Astrocyte (in vitro differentiated cells and primary cell): ENCODE data around the gene NUP210. TPM values are rescaled to one million over a fixed set of nuclear protein-coding genes. Genes with fewer than 3 reads are reported as not detected.

ENCODE experiments used
- DNase-seq: peaks from one replicate; pipeline ENCODE4 v3.0.0-alpha.2; 2010; ENCODE audit warnings: low read depth
- FAIRE-seq: peaks from 2 replicates; lab custom pipeline; 2011; peaks lifted over from hg19 to GRCh38; lab: Jason Lieb, UNC
- H2AFZ ChIP-seq: 2 replicates; pipeline ENCODE4 v1.6.0; 2012; ENCODE audit warnings: low read depth, low read length, inconsistent platforms
- H3K27ac ChIP-seq: 2 replicates; pipeline ENCODE4 v1.5.1; 2011; ENCODE audit warnings: low read depth, low read length, inconsistent platforms
- H3K27me3 ChIP-seq: 2 replicates; pipeline ENCODE4 v1.6.0; 2011; ENCODE audit warnings: low read length, inconsistent platforms; ENCODE audit not compliant: insufficient read depth
- H3K36me3 ChIP-seq: 2 replicates; pipeline ENCODE4 v1.5.1; 2011; ENCODE audit warnings: low read length, inconsistent platforms; ENCODE audit not compliant: insufficient read depth
- H3K4me1 ChIP-seq: 2 replicates; pipeline ENCODE4 v1.5.1; 2011; ENCODE audit warnings: low read length, inconsistent platforms; ENCODE audit not compliant: insufficient read depth
- H3K4me2 ChIP-seq: 2 replicates; pipeline ENCODE4 v1.6.0; 2012; ENCODE audit warnings: low read length, inconsistent platforms
- H3K4me3 ChIP-seq: 2 replicates; pipeline ENCODE4 v1.5.1; 2011; ENCODE audit warnings: low read depth, mild to moderate bottlenecking, low read length, inconsistent platforms; ENCODE audit not compliant: insufficient read depth
- H3K79me2 ChIP-seq: 2 replicates; pipeline ENCODE4 v1.6.0; 2012; ENCODE audit warnings: mild to moderate bottlenecking, low read length, inconsistent platforms; ENCODE audit not compliant: insufficient read depth
- H3K9ac ChIP-seq: 2 replicates; pipeline ENCODE4 v1.6.0; 2012; ENCODE audit warnings: mild to moderate bottlenecking, low read length, inconsistent platforms
- H3K9me3 ChIP-seq: 2 replicates; pipeline ENCODE4 v1.5.1; 2012; ENCODE audit warnings: low read depth, mild to moderate bottlenecking, low read length, inconsistent platforms; ENCODE audit not compliant: insufficient read depth
- H4K20me1 ChIP-seq: 2 replicates; pipeline ENCODE4 v1.6.0; 2012; ENCODE audit warnings: low read length, inconsistent platforms; ENCODE audit not compliant: insufficient read depth
- H3K27ac Mint-ChIP-seq: one replicate; pipeline ENCODE4 v1.8.0; 2021; ENCODE audit warnings: mild to moderate bottlenecking, mixed read lengths; ENCODE audit not compliant: unreplicated experiment
- H3K27me3 Mint-ChIP-seq: one replicate; pipeline ENCODE4 v1.8.0; 2021; ENCODE audit warnings: low read depth, mixed read lengths; ENCODE audit not compliant: unreplicated experiment
- H3K36me3 Mint-ChIP-seq: one replicate; pipeline ENCODE4 v1.8.0; 2021; ENCODE audit warnings: low read depth, mixed read lengths; ENCODE audit not compliant: unreplicated experiment
- H3K4me1 Mint-ChIP-seq: one replicate; pipeline ENCODE4 v1.8.0; 2021; ENCODE audit warnings: low read depth, mixed read lengths; ENCODE audit not compliant: unreplicated experiment
- H3K4me3 Mint-ChIP-seq: one replicate; pipeline ENCODE4 v1.8.0; 2021; ENCODE audit warnings: mild to moderate bottlenecking, moderate library complexity, mixed read lengths; ENCODE audit not compliant: unreplicated experiment
- H3K9me3 Mint-ChIP-seq: one replicate; pipeline ENCODE4 v1.8.0; 2021; ENCODE audit warnings: mild to moderate bottlenecking, mixed read lengths; ENCODE audit not compliant: unreplicated experiment
- EZH2 ChIP-seq: IDR thresholded peaks from 2 replicates; pipeline ENCODE4 v1.6.1; 2012; ENCODE audit warnings: mild to moderate bottlenecking, low read length, inconsistent platforms; ENCODE audit not compliant: insufficient read depth
- total RNA-seq: library from RNA; stranded (reverse); gene quantifications from 2 replicates; pipeline ENCODE4 v1.2.1, GENCODE V29; 2021
- TF ChIP-seq, protein P1 (sequence below): IDR thresholded peaks from 2 replicates; pipeline ENCODE4 v1.5.1; 2011; ENCODE audit warnings: low read depth, mild to moderate bottlenecking, inconsistent platforms, low read length, moderate library complexity; ENCODE audit not compliant: insufficient read depth

Gene NUP210
- total RNA-seq, 1 donor from 2014 or later: 1.2 TPM

- Histone ChIP-seq H3K27me3 (peaks cover 3% of the 10 kb centered on the region), H3K9ac (no peak overlapping the region), H3K4me2 (no peak overlapping the region), H2AFZ (no peak overlapping the region), H3K79me2 (no peaks in the 10 kb centered on the region), H3K4me3 (no peak overlapping the region), H3K9me3 (no peaks in the 10 kb centered on the region), H3K36me3 (no peaks in the 10 kb centered on the region), H3K4me1 (no peaks in the 10 kb centered on the region), H3K27ac (no peak overlapping the region), H4K20me1 (no peaks in the 10 kb centered on the region)
- no peak overlapping the region for H3K27ac Mint-ChIP-seq
- TF ChIP-seq, protein P1, sequence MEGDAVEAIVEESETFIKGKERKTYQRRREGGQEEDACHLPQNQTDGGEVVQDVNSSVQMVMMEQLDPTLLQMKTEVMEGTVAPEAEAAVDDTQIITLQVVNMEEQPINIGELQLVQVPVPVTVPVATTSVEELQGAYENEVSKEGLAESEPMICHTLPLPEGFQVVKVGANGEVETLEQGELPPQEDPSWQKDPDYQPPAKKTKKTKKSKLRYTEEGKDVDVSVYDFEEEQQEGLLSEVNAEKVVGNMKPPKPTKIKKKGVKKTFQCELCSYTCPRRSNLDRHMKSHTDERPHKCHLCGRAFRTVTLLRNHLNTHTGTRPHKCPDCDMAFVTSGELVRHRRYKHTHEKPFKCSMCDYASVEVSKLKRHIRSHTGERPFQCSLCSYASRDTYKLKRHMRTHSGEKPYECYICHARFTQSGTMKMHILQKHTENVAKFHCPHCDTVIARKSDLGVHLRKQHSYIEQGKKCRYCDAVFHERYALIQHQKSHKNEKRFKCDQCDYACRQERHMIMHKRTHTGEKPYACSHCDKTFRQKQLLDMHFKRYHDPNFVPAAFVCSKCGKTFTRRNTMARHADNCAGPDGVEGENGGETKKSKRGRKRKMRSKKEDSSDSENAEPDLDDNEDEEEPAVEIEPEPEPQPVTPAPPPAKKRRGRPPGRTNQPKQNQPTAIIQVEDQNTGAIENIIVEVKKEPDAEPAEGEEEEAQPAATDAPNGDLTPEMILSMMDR: no peak
- no peak for DNase-seq
- no peaks in the 10 kb centered on the region for H3K9me3 Mint-ChIP-seq
- H3K36me3 Mint-ChIP-seq: no peaks in the 10 kb centered on the region
- no peak overlapping the region for H3K4me3 Mint-ChIP-seq
- no peak for FAIRE-seq
- H3K4me1 Mint-ChIP-seq: peaks cover 5% of the 10 kb centered on the region
- H3K27me3 Mint-ChIP-seq: peaks cover 53% of the 10 kb centered on the region
These were observed 90.4 kb downstream of the NUP210 start for GRCh38 chr3:13329746-13330145.

DNA sequence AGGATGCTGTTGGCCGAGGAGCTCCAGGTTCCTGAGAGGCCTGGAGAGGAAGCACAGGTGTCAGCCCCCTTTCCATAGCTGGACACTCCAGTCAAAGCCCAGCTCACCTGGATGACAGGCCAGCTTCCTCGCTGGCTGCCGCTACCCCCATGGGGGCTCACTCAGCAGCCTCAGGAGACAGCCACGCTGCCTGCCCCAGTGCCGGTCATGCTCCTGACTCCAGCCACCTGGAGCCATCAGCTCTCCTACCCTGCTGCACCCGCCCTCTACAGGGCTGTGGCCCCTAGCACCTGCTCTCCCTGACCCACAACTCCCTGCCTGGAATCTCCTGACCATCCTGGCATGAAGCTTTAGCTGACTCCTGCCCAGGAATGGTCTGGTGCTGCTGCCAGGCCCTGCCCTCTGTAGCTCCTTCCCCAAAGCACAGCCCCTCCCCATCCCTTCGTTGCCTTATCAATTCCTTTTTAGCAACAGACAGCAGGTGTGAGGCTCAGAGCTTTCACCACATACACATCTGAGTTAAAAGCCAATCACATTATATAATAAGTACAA is 94.2 kb downstream of the NUP210 start:
- H3K27ac Mint-ChIP-seq: no peak overlapping the region
- H3K27me3 ChIP-seq: peaks cover 3% of the 10 kb centered on the region
- H3K36me3 Mint-ChIP-seq: no peaks in the 10 kb centered on the region

More for the DNA sequence above, 94.2 kb downstream of the NUP210 start:
- no peak for DNase-seq
- H4K20me1 ChIP-seq: no peaks in the 10 kb centered on the region
- H3K4me2 ChIP-seq: no peak overlapping the region
- Mint-ChIP-seq H3K27me3 (peaks cover 48% of the 10 kb centered on the region), H3K4me1 (peaks cover 5% of the 10 kb centered on the region), H3K9me3 (no peaks in the 10 kb centered on the region), H3K4me3 (no peak overlapping the region)
- no peaks in the 10 kb centered on the region for H3K79me2 ChIP-seq
- H3K9ac ChIP-seq: no peak overlapping the region
- H3K4me1 ChIP-seq: no peaks in the 10 kb centered on the region
- H2AFZ ChIP-seq: no peak overlapping the region
- H3K36me3 ChIP-seq: no peaks in the 10 kb centered on the region
- no peak for FAIRE-seq
- no peaks in the 10 kb centered on the region for H3K9me3 ChIP-seq
- no peak overlapping the region for H3K27ac ChIP-seq
- no peak overlapping the region for H3K4me3 ChIP-seq
- no peak for TF ChIP-seq EZH2
- TF ChIP-seq, protein P1: no peak
